ENCODE results near the gene VPS52.

VPS52 gene

GRCh38 chr6:33289784-33290315, 18.2 kb upstream of the VPS52 start:
- H3K36me3 ChIP-seq (replicated peaks in 1 of 2; ENCODE audit: control insufficient read depth in 2 of 2, insufficient read depth in 2 of 2, low read length in 2 of 2) = peaks cover 29 to 72% of the 10 kb centered on the region in 2 donors
- no peak for DNase-seq (ENCODE audit: low spot score)
- H2BK120ac ChIP-seq (ENCODE audit: low read depth, low read length) = peak overlapping the region; percentile 9
- H3K27ac ChIP-seq (replicated peaks; ENCODE audit: low read length) = no peak overlapping the region
- no peak overlapping the region for H3K23ac ChIP-seq (ENCODE audit: low read depth, low read length, poor library complexity)
- peak overlapping the region; percentile 95 for H3K4me2 ChIP-seq (ENCODE audit: insufficient read depth, low read length, poor library complexity, severe bottlenecking)
- no peak overlapping the region for H3K4ac ChIP-seq (ENCODE audit: low read length)
- H3K4me3 ChIP-seq (ENCODE audit: low read length in 2 of 2) = peak overlapping the region; percentile 83 to 84
- no peak overlapping the region for H4K8ac ChIP-seq (ENCODE audit: low read depth, low read length)
- H2BK5ac ChIP-seq (ENCODE audit: low read length) = no peak overlapping the region
- H2AK5ac ChIP-seq (ENCODE audit: low read depth, low read length) = peak overlapping the region; percentile 82
- H2BK12ac ChIP-seq (ENCODE audit: low read length) = no peak overlapping the region
- peak overlapping the region; percentile 89 for H3K9ac ChIP-seq (ENCODE audit: low read depth, low read length, poor library complexity)
- no peaks in the 10 kb centered on the region for H3K9me3 ChIP-seq (replicated peaks in 1 of 2; ENCODE audit: control insufficient read depth in 2 of 2, insufficient read depth in 1 of 2, low read depth in 1 of 2, low read length in 2 of 2)
- peak overlapping the region; percentile 97 for H2AFZ ChIP-seq (ENCODE audit: low read length)
- H3K27me3 ChIP-seq (ENCODE audit: control insufficient read depth in 3 of 3, insufficient read depth in 3 of 3, low read depth in 1 of 3, low read length in 3 of 3) = no peaks in the 10 kb centered on the region
- no peak overlapping the region for H3K18ac ChIP-seq (ENCODE audit: low read length)
- peaks cover 9 to 13% of the 10 kb centered on the region in 2 donors for H3K4me1 ChIP-seq (ENCODE audit: control insufficient read depth in 2 of 2, insufficient read depth in 1 of 2, low read depth in 1 of 2, low read length in 2 of 2)
- no CpG with 5 or more reads among the region's 14 CpGs for WGBS, 2 donors (ENCODE audit: extremely low coverage in 2 of 2, insufficient read length in 2 of 2, insufficient replicate concordance in 1 of 2)
- peaks cover 5% of the 10 kb centered on the region for H3K79me1 ChIP-seq (ENCODE audit: low read depth, low read length)
- no peak overlapping the region for H4K91ac ChIP-seq (ENCODE audit: low read depth, low read length, poor library complexity)
- no peak overlapping the region for H3K14ac ChIP-seq (ENCODE audit: low read length)
- H2BK15ac ChIP-seq (ENCODE audit: low read length) = no peak overlapping the region

- no CpG with 5 or more reads among the region's 43 CpGs for WGBS, 2 donors (ENCODE audit: extremely low coverage in 2 of 2, insufficient read length in 2 of 2, insufficient replicate concordance in 1 of 2)
- H3K36me3 ChIP-seq (replicated peaks in 1 of 2; ENCODE audit: control insufficient read depth in 2 of 2, insufficient read depth in 2 of 2, low read length in 2 of 2) = peaks cover 27 to 72% of the 10 kb centered on the region in 2 donors
These were observed 17.5 kb upstream of the VPS52 start, which contains the start of the genes PFDN6 and WDR46 for GRCh38 chr6:33288921-33289783. TSS of gene PFDN6 (plus strand) at chr6:33289601. CDS start at chr6:33289857, 256 bp downstream. TSS of gene WDR46 (minus strand) at chr6:33289239. CDS start at chr6:33289170, 69 bp downstream.

GRCh38 chr6:33288141-33288920, 16.7 kb upstream of the VPS52 start:
- DNase-seq (ENCODE audit: low spot score) = no peak
- Histone ChIP-seq H3K9me3 (replicated peaks in 1 of 2; ENCODE audit: control insufficient read depth in 2 of 2, insufficient read depth in 1 of 2, low read depth in 1 of 2, low read length in 2 of 2) (no peaks in the 10 kb centered on the region), H3K4me3 (ENCODE audit: low read length in 2 of 2) (peak overlapping the region; percentile 83 to 84), H3K4me1 (ENCODE audit: control insufficient read depth in 2 of 2, insufficient read depth in 1 of 2, low read depth in 1 of 2, low read length in 2 of 2) (peaks cover 9 to 13% of the 10 kb centered on the region in 2 donors), H2AFZ (ENCODE audit: low read length) (peak overlapping the region; percentile 97), H2BK5ac (ENCODE audit: low read length) (no peak overlapping the region), H3K23ac (ENCODE audit: low read depth, low read length, poor library complexity) (no peak overlapping the region), H3K4me2 (ENCODE audit: insufficient read depth, low read length, poor library complexity, severe bottlenecking) (peak overlapping the region; percentile 95), H3K27ac (replicated peaks; ENCODE audit: low read length) (no peak overlapping the region), H2BK120ac (ENCODE audit: low read depth, low read length) (no peak overlapping the region), H4K91ac (ENCODE audit: low read depth, low read length, poor library complexity) (no peak overlapping the region), H2AK5ac (ENCODE audit: low read depth, low read length) (peak overlapping the region; percentile 2), H3K14ac (ENCODE audit: low read length) (no peak overlapping the region), H3K4ac (ENCODE audit: low read length) (no peak overlapping the region), H3K79me1 (ENCODE audit: low read depth, low read length) (peaks cover 5% of the 10 kb centered on the region), H3K36me3 (replicated peaks in 1 of 2; ENCODE audit: control insufficient read depth in 2 of 2, insufficient read depth in 2 of 2, low read length in 2 of 2) (peaks cover 28 to 70% of the 10 kb centered on the region in 2 donors), H3K27me3 (ENCODE audit: control insufficient read depth in 3 of 3, insufficient read depth in 3 of 3, low read depth in 1 of 3, low read length in 3 of 3) (no peaks in the 10 kb centered on the region), H2BK12ac (ENCODE audit: low read length) (no peak overlapping the region), H2BK15ac (ENCODE audit: low read length) (no peak overlapping the region), H4K8ac (ENCODE audit: low read depth, low read length) (no peak overlapping the region), H3K9ac (ENCODE audit: low read depth, low read length, poor library complexity) (peak overlapping the region; percentile 75), H3K18ac (ENCODE audit: low read length) (no peak overlapping the region)
- no CpG with 5 or more reads among the region's 21 CpGs for WGBS, 2 donors (ENCODE audit: extremely low coverage in 2 of 2, insufficient read length in 2 of 2, insufficient replicate concordance in 1 of 2)

More at GRCh38 chr6:33288921-33289783, 17.5 kb upstream of the VPS52 start, which contains the start of the genes PFDN6 and WDR46:
- Histone ChIP-seq H2AK5ac (ENCODE audit: low read depth, low read length) (peak within 1 kb of the TSS; percentile 82), H3K4ac (ENCODE audit: low read length) (no peak within 1 kb of the TSS), H3K9me3 (replicated peaks in 1 of 2; ENCODE audit: control insufficient read depth in 2 of 2, insufficient read depth in 1 of 2, low read depth in 1 of 2, low read length in 2 of 2) (no peaks in the 10 kb centered on the region), H4K8ac (ENCODE audit: low read depth, low read length) (no peak within 1 kb of the TSS), H2AFZ (ENCODE audit: low read length) (peak within 1 kb of the TSS; percentile 97), H3K14ac (ENCODE audit: low read length) (no peak within 1 kb of the TSS), H4K91ac (ENCODE audit: low read depth, low read length, poor library complexity) (no peak within 1 kb of the TSS), H2BK5ac (ENCODE audit: low read length) (no peak within 1 kb of the TSS), H2BK15ac (ENCODE audit: low read length) (no peak within 1 kb of the TSS), H2BK120ac (ENCODE audit: low read depth, low read length) (peak within 1 kb of the TSS; percentile 9), H3K27ac (replicated peaks; ENCODE audit: low read length) (no peak within 1 kb of the TSS), H3K23ac (ENCODE audit: low read depth, low read length, poor library complexity) (peak within 1 kb of the TSS; percentile 34), H2BK12ac (ENCODE audit: low read length) (no peak within 1 kb of the TSS), H3K9ac (ENCODE audit: low read depth, low read length, poor library complexity) (peak within 1 kb of the TSS; percentile 89), H3K4me1 (ENCODE audit: control insufficient read depth in 2 of 2, insufficient read depth in 1 of 2, low read depth in 1 of 2, low read length in 2 of 2) (peaks cover 9 to 13% of the 10 kb centered on the region in 2 donors), H3K4me3 (ENCODE audit: low read length in 2 of 2) (peak within 1 kb of the TSS; percentile 83 to 84), H3K79me1 (ENCODE audit: low read depth, low read length) (peaks cover 5% of the 10 kb centered on the region), H3K18ac (ENCODE audit: low read length) (no peak within 1 kb of the TSS), H3K4me2 (ENCODE audit: insufficient read depth, low read length, poor library complexity, severe bottlenecking) (peak within 1 kb of the TSS; percentile 95), H3K27me3 (ENCODE audit: control insufficient read depth in 3 of 3, insufficient read depth in 3 of 3, low read depth in 1 of 3, low read length in 3 of 3) (no peaks in the 10 kb centered on the region)
- DNase-seq (ENCODE audit: low spot score) = peak; percentile 78

Data from neuronal stem cell (in vitro differentiated cells).